Loucy (cell line): Measurements from ENCODE around the gene C1QTNF5.
A peak's percentile ranks its signal among the peaks of the same experiment; 100 is the strongest.

Experiments used
- H2AFZ ChIP-seq: fragments of 200-600 bp; sonication (generic); 2 replicates; pipeline ENCODE4 v1.6.0; 2016; ENCODE audit warnings: antibody characterized with exemption, mild to moderate bottlenecking, low read length, moderate library complexity
- H3F3A ChIP-seq: fragments of 200-600 bp; 2 replicates; pipeline ENCODE4 v1.6.0; 2016; ENCODE audit warnings: antibody characterized with exemption, low read depth, mild to moderate bottlenecking
- H3K27me3 ChIP-seq: fragments of 200-600 bp; sonication (generic); 2 replicates; pipeline ENCODE4 v1.6.1; 2014; ENCODE audit warnings: low read length, mild to moderate bottlenecking; ENCODE audit not compliant: insufficient read depth, poor library complexity, severe bottlenecking
- H3K36me3 ChIP-seq: fragments of 200-600 bp; sonication (generic); 2 replicates; pipeline ENCODE4 v1.6.1; 2016; ENCODE audit warnings: low read length; ENCODE audit not compliant: insufficient read depth
- H3K4me1 ChIP-seq: fragments of 200-600 bp; sonication (generic); 2 replicates; pipeline ENCODE4 v1.5.1; 2014; ENCODE audit warnings: low read length, mild to moderate bottlenecking; ENCODE audit not compliant: insufficient read depth, poor library complexity, severe bottlenecking
- H3K4me2 ChIP-seq: fragments of 200-600 bp; sonication (generic); 2 replicates; pipeline ENCODE4 v1.6.0; 2014; ENCODE audit warnings: antibody characterized with exemption, low read length, low read depth, mild to moderate bottlenecking; ENCODE audit not compliant: poor library complexity, severe bottlenecking
- H3K4me3 ChIP-seq: fragments of 200-600 bp; sonication (generic); 2 replicates; pipeline ENCODE4 v1.5.1; 2014; ENCODE audit warnings: low read length, mild to moderate bottlenecking, mixed read lengths; ENCODE audit not compliant: poor library complexity, severe bottlenecking
- H3K79me2 ChIP-seq: fragments of 200-600 bp; sonication (generic); 2 replicates; pipeline ENCODE4 v1.6.1; 2014; ENCODE audit warnings: low read length; ENCODE audit not compliant: insufficient read depth
- H3K9ac ChIP-seq: fragments of 200-600 bp; sonication (generic); 2 replicates; pipeline ENCODE4 v1.6.0; 2014; ENCODE audit warnings: mild to moderate bottlenecking, low read depth, low read length, moderate library complexity; ENCODE audit not compliant: poor library complexity, severe bottlenecking
- H3K9me2 ChIP-seq: fragments of 200-600 bp; sonication (generic); replicated peaks from 2 replicates; pipeline ENCODE4 v1.6.1; 2016; ENCODE audit warnings: low read depth, low read length, mixed read lengths
- H3K9me3 ChIP-seq: fragments of 200-600 bp; sonication (generic); 2 replicates; pipeline ENCODE4 v1.6.1; 2014; ENCODE audit warnings: mild to moderate bottlenecking, antibody characterized with exemption, low read length, low read depth; ENCODE audit not compliant: insufficient read depth
- H4K20me1 ChIP-seq: fragments of 200-600 bp; sonication (generic); 2 replicates; pipeline ENCODE4 v1.6.0; 2014; ENCODE audit warnings: antibody characterized with exemption, low read length, mild to moderate bottlenecking; ENCODE audit not compliant: insufficient read depth, poor library complexity, severe bottlenecking
- CTCF ChIP-seq: fragments of 200-600 bp; sonication (generic); conservative IDR thresholded peaks from 2 replicates; pipeline ENCODE4 v1.5.1; 2014; ENCODE audit warnings: mild to moderate bottlenecking, antibody characterized with exemption, low read length
- EZH2phosphoT487 ChIP-seq: fragments of 200-600 bp; IDR thresholded peaks from 2 replicates; pipeline ENCODE4 v1.6.1; 2018; ENCODE audit warnings: antibody characterized with exemption, mild to moderate bottlenecking, moderate library complexity, borderline replicate concordance

Gene C1QTNF5

DNA sequence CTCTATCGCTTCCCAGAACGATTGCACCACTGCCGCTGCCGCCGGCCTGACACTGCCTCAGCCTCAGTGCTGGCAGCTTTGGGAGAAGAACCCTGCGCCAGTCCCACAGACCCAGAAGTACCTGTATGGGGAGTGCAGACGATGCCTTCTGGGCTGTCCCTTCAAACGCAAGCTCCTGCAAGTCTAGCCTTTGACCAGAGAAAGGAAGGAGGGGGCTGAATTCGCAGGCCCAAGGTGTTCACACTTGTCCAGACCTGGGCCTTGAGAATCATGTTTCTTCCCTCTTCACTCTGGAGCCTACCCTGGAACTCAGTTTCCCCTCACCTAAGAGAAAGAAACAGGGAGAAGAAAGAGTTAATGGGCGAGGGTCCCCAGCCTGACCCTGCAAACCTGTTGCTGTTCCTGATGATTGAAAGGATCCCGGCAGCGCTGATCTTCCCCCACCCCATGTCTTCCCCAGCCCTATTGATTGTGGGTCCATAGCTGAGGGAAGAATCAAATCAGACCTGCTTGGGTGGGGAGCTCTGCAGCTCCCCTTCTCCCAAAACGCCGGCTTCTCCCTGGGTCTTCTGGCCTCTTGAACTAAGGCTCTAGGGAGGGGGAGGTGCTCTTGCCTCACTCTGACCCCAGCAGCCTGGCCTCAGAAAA is 23.0 kb downstream of the C1QTNF5 start:
- no peaks in the 10 kb centered on the region for H3K79me2 ChIP-seq
- H2AFZ ChIP-seq: no peak overlapping the region
- TF ChIP-seq EZH2phosphoT487 (no peak), CTCF (no peak)
- H3K9me2 ChIP-seq: no peaks in the 10 kb centered on the region
- no peak overlapping the region for H3K4me3 ChIP-seq
- H3K4me2 ChIP-seq: no peak overlapping the region
- H3K4me1 ChIP-seq: peaks cover 15% of the 10 kb centered on the region
- no peaks in the 10 kb centered on the region for H3K36me3 ChIP-seq
- H4K20me1 ChIP-seq: no peaks in the 10 kb centered on the region
- peaks cover 6% of the 10 kb centered on the region for H3K27me3 ChIP-seq
- H3K9ac ChIP-seq: no peak overlapping the region
- no peaks in the 10 kb centered on the region for H3K9me3 ChIP-seq
- H3F3A ChIP-seq: no peaks in the 10 kb centered on the region

DNA sequence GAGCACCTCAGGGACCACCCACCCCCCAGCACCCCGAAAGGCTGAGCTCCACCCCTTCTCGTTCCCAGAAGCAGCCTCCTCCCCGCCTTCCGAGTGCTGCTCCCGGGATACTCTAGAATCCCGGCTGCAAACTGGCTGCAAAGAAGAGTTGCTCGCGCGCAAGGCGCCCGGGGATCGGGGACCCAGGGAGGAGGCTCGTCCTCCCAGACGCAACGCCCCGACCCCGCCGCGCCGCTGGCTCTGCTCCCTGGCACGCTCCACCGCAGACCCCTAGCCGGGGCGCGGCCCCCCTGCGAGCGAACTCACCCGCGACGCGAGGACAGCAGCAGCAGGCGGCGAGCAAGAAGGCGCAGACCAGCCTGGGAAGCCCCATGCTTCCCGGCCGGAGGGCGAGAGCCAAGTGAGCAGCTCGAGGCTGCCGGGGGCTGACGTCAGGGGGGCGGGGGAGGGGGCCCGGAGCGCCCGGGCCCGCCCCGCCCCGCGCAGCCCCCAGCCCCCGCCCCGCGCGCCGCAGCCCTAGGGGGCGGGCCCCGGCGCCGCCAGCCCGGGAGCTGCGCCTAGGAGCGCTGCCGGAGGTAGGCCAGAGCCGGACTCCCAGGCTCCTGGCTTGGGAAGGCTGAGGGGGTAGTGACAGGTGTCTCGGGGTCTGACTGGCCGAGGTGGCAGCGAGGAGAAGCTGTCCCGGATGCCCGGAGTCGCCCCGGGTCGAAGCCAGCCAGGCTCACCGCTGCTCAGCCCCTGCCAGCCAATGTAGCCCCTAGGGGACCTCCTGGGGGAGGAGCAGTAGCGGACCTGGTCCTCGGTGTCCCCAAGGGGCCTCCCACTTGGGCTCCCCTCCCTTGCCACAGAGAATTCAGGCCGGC is 23.7 kb downstream of the C1QTNF5 start, which contains the start of gene MCAM:
Gene MCAM (minus strand): TSS at position 402 of the 863 bp plus-strand sequence. CDS start 29 bp downstream, at position 373.
- Histone ChIP-seq H3K4me2 (peak within 1 kb of the TSS; percentile 43), H3K9me2 (no peaks in the 10 kb centered on the region), H3K9me3 (no peaks in the 10 kb centered on the region), H3K36me3 (no peaks in the 10 kb centered on the region), H3K4me1 (peaks cover 15% of the 10 kb centered on the region), H2AFZ (no peak within 1 kb of the TSS), H3K4me3 (peak within 1 kb of the TSS; percentile 38), H4K20me1 (no peaks in the 10 kb centered on the region), H3K9ac (no peak within 1 kb of the TSS), H3K79me2 (no peaks in the 10 kb centered on the region), H3F3A (no peaks in the 10 kb centered on the region), H3K27me3 (peaks cover 6% of the 10 kb centered on the region)
- TF ChIP-seq CTCF (no peak), EZH2phosphoT487 (no peak)

DNA sequence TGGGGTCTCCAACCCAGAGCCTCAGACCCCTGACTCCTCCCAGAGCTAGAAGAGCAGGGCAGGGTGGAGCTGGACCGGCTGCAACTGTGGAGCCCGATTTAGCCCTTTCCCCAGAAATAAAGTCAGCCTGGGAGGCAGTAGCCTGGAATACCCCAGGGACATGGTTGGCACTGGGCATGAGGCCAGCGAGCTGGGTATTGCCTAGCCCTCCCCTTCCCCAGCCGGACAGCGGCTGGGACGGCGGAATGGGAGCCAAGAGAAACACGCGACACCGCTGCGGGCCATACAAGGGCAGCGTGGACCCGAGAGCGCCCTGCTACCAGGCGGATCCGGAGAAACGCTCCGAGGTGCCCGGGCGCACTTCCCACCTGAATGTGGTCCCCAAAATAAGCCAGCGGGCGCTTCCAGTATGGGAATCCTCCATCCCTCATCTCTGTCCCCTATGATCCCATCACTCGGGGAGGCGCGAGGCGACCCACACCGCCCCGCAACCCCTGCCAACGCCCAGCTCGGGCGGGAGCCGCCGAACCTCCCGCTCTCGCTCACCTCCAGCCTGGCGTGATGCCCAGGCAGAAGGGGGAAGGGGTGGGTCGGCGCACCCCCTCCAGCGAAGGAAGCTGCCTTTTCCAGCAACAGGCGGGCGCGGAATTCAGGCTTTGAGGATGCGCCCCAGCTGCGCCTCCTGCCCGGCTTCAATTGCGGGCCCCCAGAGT is 24.5 kb downstream of the C1QTNF5 start:
- Histone ChIP-seq H4K20me1 (no peaks in the 10 kb centered on the region), H3F3A (no peaks in the 10 kb centered on the region), H3K79me2 (no peaks in the 10 kb centered on the region), H2AFZ (no peak overlapping the region), H3K4me2 (peak overlapping the region; percentile 43), H3K9ac (no peak overlapping the region), H3K27me3 (peaks cover 6% of the 10 kb centered on the region), H3K9me3 (no peaks in the 10 kb centered on the region), H3K9me2 (no peaks in the 10 kb centered on the region), H3K4me1 (peaks cover 11% of the 10 kb centered on the region), H3K36me3 (no peaks in the 10 kb centered on the region), H3K4me3 (peak overlapping the region; percentile 38)
- TF ChIP-seq CTCF (no peak), EZH2phosphoT487 (no peak)
